H54 (cell line): ENCODE measurements around the gene AGTRAP.
A peak's percentile ranks its signal among the peaks of the same experiment; 100 is the strongest.

ENCODE experiments used
- DNase-seq: peaks from one replicate; pipeline ENCODE4 v3.0.0; 2011; ENCODE audit warnings: low spot score, mixed read lengths; ENCODE audit not compliant: insufficient read length
- FAIRE-seq: peaks from 3 replicates; lab custom pipeline; 2011; peaks lifted over from hg19 to GRCh38; lab: Jason Lieb, UNC
- POLR2A ChIP-seq: IDR thresholded peaks from 2 replicates; pipeline ENCODE4 v1.6.1; 2011; ENCODE audit warnings: low read depth, mild to moderate bottlenecking, low read length

The AGTRAP gene

GRCh38 chr1:11783556-11783955 is 47.6 kb downstream of the AGTRAP start:
- DNase-seq: no peak
- no peak for TF ChIP-seq POLR2A
- no peak for FAIRE-seq

- DNase-seq (no peak), FAIRE-seq (no peak)
- no peak for TF ChIP-seq POLR2A
Observed at GRCh38 chr1:11784256-11784992, 48.5 kb downstream of the AGTRAP start.

- FAIRE-seq (no peak), DNase-seq (no peak)
Observed at GRCh38 chr1:11784993-11785769, 49.2 kb downstream of the AGTRAP start.

GRCh38 chr1:11786168-11786567 is 50.2 kb downstream of the AGTRAP start:
- FAIRE-seq (no peak), DNase-seq (no peak)
- TF ChIP-seq POLR2A: no peak

More at GRCh38 chr1:11784993-11785769, 49.2 kb downstream of the AGTRAP start:
- TF ChIP-seq POLR2A: no peak

GRCh38 chr1:11787251-11787803 is 51.4 kb downstream of the AGTRAP start:
- TF ChIP-seq POLR2A: no peak
- DNase-seq (no peak), FAIRE-seq (no peak)

GRCh38 chr1:11787804-11788436 is 52.0 kb downstream of the AGTRAP start:
- no peak for DNase-seq
- no peak for FAIRE-seq
- no peak for TF ChIP-seq POLR2A

- no peak for FAIRE-seq
- DNase-seq: no peak
- no peak for TF ChIP-seq POLR2A
Observed at GRCh38 chr1:11788549-11789053, 52.7 kb downstream of the AGTRAP start.

- FAIRE-seq: no peak
- no peak for TF ChIP-seq POLR2A
- no peak for DNase-seq
Observed at GRCh38 chr1:11789126-11790067, 53.5 kb downstream of the AGTRAP start.

GRCh38 chr1:11790101-11790879 is 54.4 kb downstream of the AGTRAP start:
- no peak for TF ChIP-seq POLR2A
- DNase-seq: no peak
- no peak for FAIRE-seq

- peak; percentile 78 for DNase-seq
- peak; percentile 71 for FAIRE-seq
- TF ChIP-seq POLR2A: no peak
Observed at GRCh38 chr1:11790880-11791715, 55.2 kb downstream of the AGTRAP start.

- TF ChIP-seq POLR2A: no peak
- no peak for FAIRE-seq
- DNase-seq: no peak
Observed at GRCh38 chr1:11792106-11792505, 56.2 kb downstream of the AGTRAP start.
